RWPE2 (cell line): ENCODE results near the gene HOXA4.

ENCODE experiments used
- ATAC-seq: fragments of 200-7000 bp; cut with Tn5 transposase; 3 replicates; pipeline ENCODE4 v1.9.1; 2021; ENCODE audit warnings: low read depth
- DNase-seq: peaks from one replicate; pipeline ENCODE4 v3.0.0-alpha.2; 2020; ENCODE audit warnings: low spot score
- H3K27ac ChIP-seq: fragments of 450-650 bp; 2 replicates; pipeline ENCODE4 v1.5.1; 2017; ENCODE audit warnings: mild to moderate bottlenecking; ENCODE audit not compliant: poor library complexity, severe bottlenecking
- H3K27me3 ChIP-seq: fragments of 250-450 bp; sonication (Bioruptor Pico); 2 replicates; pipeline ENCODE4 v1.5.1; 2021; ENCODE audit warnings: mild to moderate bottlenecking, moderate library complexity; ENCODE audit not compliant: insufficient read depth, poor library complexity, severe bottlenecking
- H3K36me3 ChIP-seq: fragments of 250-450 bp; sonication (Bioruptor Pico); 2 replicates; pipeline ENCODE4 v1.5.1; 2020; ENCODE audit warnings: low read depth, mild to moderate bottlenecking, moderate library complexity
- H3K4me1 ChIP-seq: fragments of 250-450 bp; sonication (Bioruptor Pico); 2 replicates; pipeline ENCODE4 v1.5.1; 2021; ENCODE audit warnings: mild to moderate bottlenecking, moderate library complexity; ENCODE audit not compliant: insufficient read depth, poor library complexity, severe bottlenecking
- H3K4me3 ChIP-seq: fragments of 250-450 bp; sonication (Bioruptor Pico); 2 replicates; pipeline ENCODE4 v1.5.1; 2021; ENCODE audit warnings: mild to moderate bottlenecking, moderate library complexity; ENCODE audit not compliant: severe bottlenecking
- H3K9me3 ChIP-seq: fragments of 250-450 bp; sonication (Bioruptor Pico); 2 replicates; pipeline ENCODE4 v1.5.1; 2021; ENCODE audit warnings: mild to moderate bottlenecking, moderate library complexity; ENCODE audit not compliant: severe bottlenecking
- TF ChIP-seq, protein P1 (sequence below): fragments of 450-650 bp; IDR thresholded peaks from one replicate; pipeline ENCODE4 v1.5.1; 2017; ENCODE audit warnings: mild to moderate bottlenecking, moderate library complexity; ENCODE audit not compliant: poor library complexity, severe bottlenecking

HOXA4 gene

DNA sequence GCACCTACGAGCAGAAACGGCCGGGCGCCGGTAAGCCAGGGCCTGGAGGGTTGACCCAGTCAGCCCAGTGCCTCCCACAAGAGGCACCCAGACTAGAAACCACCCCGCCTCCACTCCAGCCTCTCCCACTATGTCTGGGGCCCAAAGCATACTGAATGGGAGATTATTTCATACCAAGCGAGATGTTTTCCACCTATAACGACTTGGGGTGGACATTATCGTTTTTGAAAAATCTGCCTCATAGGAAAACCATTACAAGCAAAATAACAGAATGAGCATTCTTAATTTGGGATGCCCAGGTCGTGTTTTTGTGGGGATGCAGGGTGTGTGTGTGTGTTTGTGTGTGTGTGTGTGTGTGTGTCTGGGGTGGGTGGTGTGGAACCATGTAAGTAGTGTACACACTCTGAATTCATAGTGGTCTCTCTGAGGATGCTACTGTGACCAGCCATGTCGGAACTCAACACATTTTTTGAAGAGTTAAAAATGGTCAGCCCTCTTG is 15.4 kb upstream of the HOXA4 start:
- Histone ChIP-seq H3K9me3 (no peaks in the 10 kb centered on the region), H3K4me1 (peaks cover 9% of the 10 kb centered on the region)
- TF ChIP-seq, protein P1, sequence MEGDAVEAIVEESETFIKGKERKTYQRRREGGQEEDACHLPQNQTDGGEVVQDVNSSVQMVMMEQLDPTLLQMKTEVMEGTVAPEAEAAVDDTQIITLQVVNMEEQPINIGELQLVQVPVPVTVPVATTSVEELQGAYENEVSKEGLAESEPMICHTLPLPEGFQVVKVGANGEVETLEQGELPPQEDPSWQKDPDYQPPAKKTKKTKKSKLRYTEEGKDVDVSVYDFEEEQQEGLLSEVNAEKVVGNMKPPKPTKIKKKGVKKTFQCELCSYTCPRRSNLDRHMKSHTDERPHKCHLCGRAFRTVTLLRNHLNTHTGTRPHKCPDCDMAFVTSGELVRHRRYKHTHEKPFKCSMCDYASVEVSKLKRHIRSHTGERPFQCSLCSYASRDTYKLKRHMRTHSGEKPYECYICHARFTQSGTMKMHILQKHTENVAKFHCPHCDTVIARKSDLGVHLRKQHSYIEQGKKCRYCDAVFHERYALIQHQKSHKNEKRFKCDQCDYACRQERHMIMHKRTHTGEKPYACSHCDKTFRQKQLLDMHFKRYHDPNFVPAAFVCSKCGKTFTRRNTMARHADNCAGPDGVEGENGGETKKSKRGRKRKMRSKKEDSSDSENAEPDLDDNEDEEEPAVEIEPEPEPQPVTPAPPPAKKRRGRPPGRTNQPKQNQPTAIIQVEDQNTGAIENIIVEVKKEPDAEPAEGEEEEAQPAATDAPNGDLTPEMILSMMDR = no peak

DNA sequence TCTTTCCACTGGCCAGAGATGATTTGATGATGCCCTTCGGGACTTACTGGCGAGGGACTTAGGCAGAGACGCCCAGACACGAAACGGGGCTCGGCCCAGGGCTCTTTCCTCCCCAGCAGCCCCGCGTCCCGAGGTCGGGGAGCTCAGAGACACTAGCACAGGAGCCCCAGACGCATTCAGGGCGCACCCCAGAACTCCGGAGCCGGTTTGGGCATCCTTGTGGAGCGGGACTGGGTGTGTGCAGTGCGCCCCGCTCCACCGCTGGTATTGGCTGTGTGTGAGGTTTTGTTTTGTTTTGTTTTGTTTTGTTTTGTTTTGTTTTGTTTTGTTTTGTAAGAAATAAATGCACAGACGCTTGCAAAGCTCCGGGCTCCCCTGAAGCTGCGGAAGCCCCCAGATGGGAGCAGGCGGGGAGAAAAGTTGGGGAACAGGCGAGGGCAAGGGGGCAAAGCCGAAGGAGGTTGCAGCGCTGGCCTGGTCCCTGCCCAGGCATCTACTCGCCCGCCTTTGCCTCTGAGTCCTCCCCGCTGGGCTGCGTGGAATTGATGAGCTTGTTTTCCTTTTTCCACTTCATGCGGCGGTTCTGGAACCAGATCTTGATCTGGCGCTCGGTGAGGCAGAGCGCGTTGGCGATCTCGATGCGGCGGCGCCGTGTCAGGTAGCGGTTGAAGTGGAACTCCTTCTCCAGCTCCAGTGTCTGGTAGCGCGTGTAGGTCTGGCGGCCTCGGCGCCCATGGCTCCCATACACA is 14.8 kb upstream of the HOXA4 start:
- no peaks in the 10 kb centered on the region for H3K27me3 ChIP-seq
- TF ChIP-seq, protein P1 = no peak
- peaks cover 9% of the 10 kb centered on the region for H3K4me1 ChIP-seq
- ATAC-seq (no peak), DNase-seq (no peak)
- no peaks in the 10 kb centered on the region for H3K9me3 ChIP-seq
- H3K27ac ChIP-seq = peak overlapping the region; percentile 85
- H3K36me3 ChIP-seq = peaks cover 3% of the 10 kb centered on the region; the same call in 1 of the 2 replicates
- peak overlapping the region; percentile 8 for H3K4me3 ChIP-seq

More for the DNA sequence above, 15.4 kb upstream of the HOXA4 start:
- peak overlapping the region; percentile 85 for H3K27ac ChIP-seq
- H3K36me3 ChIP-seq = peaks cover 3% of the 10 kb centered on the region; the same call in 1 of the 2 replicates
- DNase-seq = no peak
- H3K27me3 ChIP-seq = no peaks in the 10 kb centered on the region
- peak overlapping the region; percentile 6 for H3K4me3 ChIP-seq
- ATAC-seq = no peak

DNA sequence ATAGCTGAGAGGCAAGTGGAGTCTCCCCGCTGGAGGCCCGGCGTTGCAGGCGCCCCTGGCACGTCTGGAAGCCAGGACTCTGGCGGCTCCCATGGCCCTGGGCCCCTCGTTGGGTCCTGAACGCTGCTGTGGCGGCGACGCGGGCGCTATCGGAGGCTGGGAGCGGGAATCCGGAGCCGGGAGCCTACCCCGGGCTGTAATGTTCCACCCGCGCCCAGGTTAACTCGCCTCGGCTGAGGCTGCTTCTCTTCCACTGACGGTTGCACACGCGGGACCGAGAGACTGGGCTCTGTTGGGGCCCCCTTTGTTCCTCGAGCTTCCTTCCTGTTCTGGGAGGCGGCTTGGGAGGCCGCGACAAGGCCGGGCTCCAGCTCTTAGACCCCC is 14.2 kb upstream of the HOXA4 start:
- TF ChIP-seq, protein P1 = no peak
- no peak for DNase-seq
- H3K4me1 ChIP-seq = peaks cover 9% of the 10 kb centered on the region
- no peaks in the 10 kb centered on the region for H3K9me3 ChIP-seq
- H3K36me3 ChIP-seq = peaks cover 3% of the 10 kb centered on the region; the same call in 1 of the 2 replicates
- H3K27me3 ChIP-seq = no peaks in the 10 kb centered on the region
- H3K4me3 ChIP-seq = peak overlapping the region; percentile 8
- peak overlapping the region; percentile 85 for H3K27ac ChIP-seq
- ATAC-seq = no peak

DNA sequence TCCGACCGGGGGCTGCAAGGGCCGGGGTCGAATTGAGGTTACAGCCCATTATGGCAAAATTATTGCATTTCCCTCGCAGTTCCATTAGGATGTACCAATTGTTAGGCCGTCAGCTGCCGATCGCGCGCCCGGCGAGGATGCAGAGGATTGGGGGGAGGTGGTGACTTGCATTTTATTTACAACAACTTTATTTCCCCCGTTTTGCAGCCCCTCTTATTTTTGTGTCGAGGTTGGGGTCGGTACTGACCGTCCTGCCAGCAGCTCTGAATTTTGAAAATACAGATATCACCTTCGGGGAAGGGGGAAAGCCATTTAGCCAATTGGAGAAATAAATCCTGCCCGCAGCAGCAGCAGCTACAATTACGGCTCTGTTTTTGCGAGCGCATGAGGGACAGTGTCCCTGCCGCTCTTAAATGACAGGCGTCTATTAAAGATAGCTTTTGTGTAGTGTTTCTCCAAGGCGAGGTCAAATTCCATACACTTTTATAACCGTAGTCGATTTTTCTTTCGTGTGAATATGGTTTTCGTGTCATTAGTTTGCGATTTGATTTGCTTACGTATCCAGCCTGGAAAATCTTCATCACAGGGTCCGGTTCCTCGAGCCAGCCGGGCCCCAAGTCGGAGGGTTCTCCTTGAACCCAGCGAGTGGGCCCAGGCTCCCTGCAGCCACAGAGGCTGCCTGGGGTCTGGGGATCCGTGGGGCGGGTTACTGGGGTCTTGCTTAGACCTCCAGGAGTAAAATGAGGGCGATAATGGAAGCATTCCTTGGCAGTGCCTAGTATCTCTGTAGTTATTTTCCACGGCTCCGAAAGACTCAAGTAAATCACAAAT is 13.6 kb upstream of the HOXA4 start:
- Histone ChIP-seq H3K27me3 (no peaks in the 10 kb centered on the region), H3K36me3 (peaks cover 3% of the 10 kb centered on the region; the same call in 1 of the 2 replicates)
- no peak for ATAC-seq

More for the DNA sequence above, 13.6 kb upstream of the HOXA4 start:
- peak overlapping the region; percentile 8 for H3K4me3 ChIP-seq
- no peak for DNase-seq
- TF ChIP-seq, protein P1 = peak; percentile 80
- H3K9me3 ChIP-seq = no peaks in the 10 kb centered on the region
- peaks cover 9% of the 10 kb centered on the region for H3K4me1 ChIP-seq
- peak overlapping the region; percentile 85 for H3K27ac ChIP-seq
